Stimulated activated CD4-positive, alpha-beta T cell treated with anti-CD3 and anti-CD28 coated beads, TNF-alpha, amount 100 ng/mL, for 1 hour (primary cell): ENCODE results near the gene ITGAL.
"Not testable (repeated sequence)": the region's sequence is repeated elsewhere in the genome, so short reads cannot be mapped to it uniquely, and the experiment has no call there.

Experiments
- DNase-seq, 3 donors: peaks; one replicate each; pipeline ENCODE4 v3.0.0-alpha.2; 2020; ENCODE audit warnings: low read depth in 3 of 3, low spot score in 1 of 3

ITGAL gene

GRCh38 chr16:30457743-30458560 lies 14.6 kb upstream of the ITGAL start:
- DNase-seq, result no peak

GRCh38 chr16:30458561-30459394 lies 13.8 kb upstream of the ITGAL start:
- DNase-seq, result peak; percentile 52 to 63 (median 54)

- DNase-seq, result no peak
These were observed 13.1 kb upstream of the ITGAL start for GRCh38 chr16:30459456-30459855.

GRCh38 chr16:30461426-30461825 lies 11.1 kb upstream of the ITGAL start:
- not testable (repeated sequence) for DNase-seq

GRCh38 chr16:30464078-30464477 lies 8.5 kb upstream of the ITGAL start:
- DNase-seq, result no peak

GRCh38 chr16:30470170-30470512 lies 2.4 kb upstream of the ITGAL start:
- DNase-seq, result no peak

GRCh38 chr16:30470632-30470995 lies 1.9 kb upstream of the ITGAL start:
- no peak for DNase-seq

GRCh38 chr16:30473231-30474073 lies 910 bp downstream of the ITGAL start:
- peak in 1 of 3 donors; percentile 59 for DNase-seq

- DNase-seq, result no peak
These were observed 1.5 kb downstream of the ITGAL start for GRCh38 chr16:30474074-30474452.

GRCh38 chr16:30474684-30475083 lies 2.1 kb downstream of the ITGAL start:
- DNase-seq, result no peak

- no peak for DNase-seq
These were observed 4.4 kb downstream of the ITGAL start for GRCh38 chr16:30476991-30477390.

GRCh38 chr16:30477773-30478172 lies 5.2 kb downstream of the ITGAL start:
- not testable (repeated sequence) for DNase-seq

- DNase-seq, result no peak
These were observed 6.4 kb downstream of the ITGAL start for GRCh38 chr16:30478766-30479478.

GRCh38 chr16:30481381-30481780 lies 8.8 kb downstream of the ITGAL start:
- DNase-seq, result no peak

GRCh38 chr16:30482366-30482765 lies 9.8 kb downstream of the ITGAL start:
- DNase-seq, result no peak

GRCh38 chr16:30484887-30485286 lies 12.3 kb downstream of the ITGAL start:
- DNase-seq, result no peak

- no peak for DNase-seq
These were observed 13.4 kb downstream of the ITGAL start for GRCh38 chr16:30485818-30486436.

GRCh38 chr16:30488764-30489605 lies 16.4 kb downstream of the ITGAL start:
- no peak for DNase-seq

- DNase-seq, result no peak
These were observed 17.7 kb downstream of the ITGAL start for GRCh38 chr16:30490210-30490609.

GRCh38 chr16:30491229-30491628 lies 18.7 kb downstream of the ITGAL start:
- DNase-seq, result no peak
